ENCODE results near the gene SMIM1.
"Not testable (repeated sequence)": the region's sequence is repeated elsewhere in the genome, so short reads cannot be mapped to it uniquely, and the experiment has no call there.

SMIM1 gene

DNA sequence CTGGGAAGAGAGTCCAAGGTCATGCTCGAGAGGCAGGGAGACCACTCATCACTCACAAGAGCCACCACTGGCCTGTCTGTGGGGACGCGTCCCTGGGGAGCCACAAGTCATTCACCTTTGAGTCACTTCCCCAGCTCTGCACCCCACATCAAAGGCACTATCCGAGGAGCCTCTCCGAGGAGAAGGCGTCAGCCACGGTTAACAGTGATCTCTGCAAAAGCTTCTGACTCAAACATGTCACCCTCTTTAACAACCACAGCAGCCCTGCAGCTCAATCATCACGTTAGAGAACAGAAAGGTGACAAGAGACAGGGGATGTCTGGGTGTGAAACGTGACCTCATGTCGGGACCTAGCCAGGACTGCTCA, 14.8 kb downstream of the SMIM1 start:
- Mint-ChIP-seq H3K4me1 (ENCODE audit: low read depth) (peaks cover 18% of the 10 kb centered on the region), H3K36me3 (peaks cover 2% of the 10 kb centered on the region), H3K27me3 (no peaks in the 10 kb centered on the region), H3K9me3 (ENCODE audit: low read depth) (no peaks in the 10 kb centered on the region), H3K27ac (peak overlapping the region; percentile 28), H3K4me3 (no peak overlapping the region)

DNA sequence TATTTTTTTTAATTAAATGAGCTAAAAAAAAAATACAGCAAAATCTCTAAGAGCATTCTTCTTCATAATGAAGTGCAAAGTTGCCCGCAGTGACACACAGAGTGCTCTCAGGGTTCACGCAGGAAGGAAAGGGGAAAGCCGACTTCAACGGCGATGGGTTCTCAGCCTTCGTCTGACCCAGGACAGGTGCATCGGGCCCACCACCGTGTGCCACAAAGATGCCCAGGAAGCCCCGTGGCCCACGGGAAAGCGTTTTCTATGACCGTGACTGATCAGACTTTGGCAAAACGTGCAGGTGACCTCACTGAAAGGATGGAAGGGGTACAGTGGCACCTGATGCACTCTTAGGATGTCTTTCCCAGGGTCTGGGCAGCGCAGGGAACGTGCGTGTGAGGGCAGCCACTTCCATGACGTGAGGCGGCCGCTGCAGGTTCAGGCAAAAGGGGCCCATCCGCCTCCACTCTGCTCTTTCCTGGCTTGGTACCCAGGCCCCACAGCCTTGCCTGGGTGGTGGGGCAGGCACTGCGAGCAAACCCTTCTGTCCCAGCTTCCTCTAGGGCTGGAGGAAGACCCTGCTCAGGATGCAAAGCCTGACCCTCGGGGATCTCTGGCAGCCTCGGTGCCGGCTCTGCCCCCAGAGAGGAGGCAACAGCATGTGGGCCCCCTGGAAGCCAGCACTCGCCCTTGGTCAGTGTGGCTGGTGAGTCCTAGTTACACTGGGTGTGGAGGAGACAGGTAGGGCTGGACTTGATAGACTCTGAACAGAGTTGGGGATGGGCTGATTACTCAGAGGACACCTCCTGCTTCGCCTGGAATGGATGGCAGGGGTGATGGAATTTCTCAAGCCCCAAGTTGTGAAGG, 15.4 kb downstream of the SMIM1 start:
- Mint-ChIP-seq H3K36me3 (peaks cover 2% of the 10 kb centered on the region), H3K27ac (no peak overlapping the region), H3K9me3 (ENCODE audit: low read depth) (no peaks in the 10 kb centered on the region), H3K4me3 (no peak overlapping the region), H3K27me3 (no peaks in the 10 kb centered on the region), H3K4me1 (ENCODE audit: low read depth) (peaks cover 23% of the 10 kb centered on the region)

- no peak overlapping the region for H3K4me3 Mint-ChIP-seq
- no peaks in the 10 kb centered on the region for H3K9me3 Mint-ChIP-seq (ENCODE audit: low read depth)
- no peaks in the 10 kb centered on the region for H3K27me3 Mint-ChIP-seq
- H3K36me3 Mint-ChIP-seq, result peaks cover 2% of the 10 kb centered on the region
- H3K27ac Mint-ChIP-seq, result no peak overlapping the region
- peaks cover 32% of the 10 kb centered on the region for H3K4me1 Mint-ChIP-seq (ENCODE audit: low read depth)
Observed at GRCh38 chr1:3788756-3789420, 16.3 kb downstream of the SMIM1 start.

GRCh38 chr1:3789421-3790300, 17.1 kb downstream of the SMIM1 start:
- H3K4me3 Mint-ChIP-seq, result no peak overlapping the region
- no peak overlapping the region for H3K27ac Mint-ChIP-seq
- no peaks in the 10 kb centered on the region for H3K27me3 Mint-ChIP-seq
- no peaks in the 10 kb centered on the region for H3K9me3 Mint-ChIP-seq (ENCODE audit: low read depth)
- H3K4me1 Mint-ChIP-seq (ENCODE audit: low read depth), result peaks cover 38% of the 10 kb centered on the region
- H3K36me3 Mint-ChIP-seq, result peaks cover 2% of the 10 kb centered on the region

GRCh38 chr1:3790500-3790923, 18.0 kb downstream of the SMIM1 start:
- Mint-ChIP-seq H3K27ac (no peak overlapping the region), H3K27me3 (no peaks in the 10 kb centered on the region), H3K36me3 (peaks cover 2% of the 10 kb centered on the region), H3K4me1 (ENCODE audit: low read depth) (peaks cover 47% of the 10 kb centered on the region), H3K9me3 (ENCODE audit: low read depth) (no peaks in the 10 kb centered on the region), H3K4me3 (no peak overlapping the region)

GRCh38 chr1:3790952-3791351, 18.4 kb downstream of the SMIM1 start:
- Mint-ChIP-seq H3K27ac (no peak overlapping the region), H3K36me3 (peaks cover 2% of the 10 kb centered on the region), H3K4me3 (no peak overlapping the region), H3K27me3 (no peaks in the 10 kb centered on the region), H3K9me3 (ENCODE audit: low read depth) (no peaks in the 10 kb centered on the region), H3K4me1 (ENCODE audit: low read depth) (peaks cover 47% of the 10 kb centered on the region)

DNA sequence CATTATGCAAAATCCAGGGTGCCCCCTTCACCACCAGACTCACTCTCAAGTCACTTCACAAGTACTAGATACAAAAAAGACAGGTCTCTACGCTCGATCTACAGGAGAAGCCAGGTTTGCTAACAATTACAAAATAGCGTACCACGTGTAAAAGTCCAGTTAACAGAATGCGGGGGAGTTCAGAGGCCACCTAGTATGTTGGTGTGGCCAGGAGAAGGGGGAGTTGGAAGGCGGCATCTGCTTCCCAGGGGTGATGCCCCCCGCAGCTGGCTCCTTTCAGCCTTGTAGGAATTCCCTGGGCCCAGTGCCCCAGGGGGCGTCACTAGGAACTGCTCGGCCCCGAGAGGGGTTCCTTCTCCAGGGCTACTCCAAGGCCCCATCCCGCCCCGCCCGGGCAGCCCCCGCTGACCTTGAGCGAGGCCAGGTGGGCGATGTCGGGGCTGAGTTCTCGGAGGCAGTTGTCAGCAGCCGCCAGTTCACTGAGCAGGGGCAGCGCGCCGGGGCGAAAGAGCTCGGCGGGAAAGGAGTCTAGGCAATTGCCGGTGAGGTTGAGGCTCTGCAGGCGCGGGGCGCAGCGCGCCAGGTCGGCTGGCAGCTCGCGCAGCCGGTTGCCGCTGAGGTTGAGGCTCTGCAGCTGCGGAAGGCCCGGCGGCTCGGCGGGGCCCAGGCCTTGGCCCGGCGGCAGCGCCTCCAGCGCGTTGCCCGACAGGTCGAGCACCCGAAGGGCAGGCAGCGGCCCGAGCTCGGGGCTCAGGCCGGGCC, 23.1 kb downstream of the SMIM1 start:
- Mint-ChIP-seq H3K27me3 (peaks cover 5% of the 10 kb centered on the region), H3K4me3 (peak overlapping the region; percentile 96), H3K9me3 (ENCODE audit: low read depth) (no peaks in the 10 kb centered on the region), H3K27ac (peak overlapping the region; percentile 34), H3K36me3 (peaks cover 2% of the 10 kb centered on the region), H3K4me1 (ENCODE audit: low read depth) (peaks cover 42% of the 10 kb centered on the region)

DNA sequence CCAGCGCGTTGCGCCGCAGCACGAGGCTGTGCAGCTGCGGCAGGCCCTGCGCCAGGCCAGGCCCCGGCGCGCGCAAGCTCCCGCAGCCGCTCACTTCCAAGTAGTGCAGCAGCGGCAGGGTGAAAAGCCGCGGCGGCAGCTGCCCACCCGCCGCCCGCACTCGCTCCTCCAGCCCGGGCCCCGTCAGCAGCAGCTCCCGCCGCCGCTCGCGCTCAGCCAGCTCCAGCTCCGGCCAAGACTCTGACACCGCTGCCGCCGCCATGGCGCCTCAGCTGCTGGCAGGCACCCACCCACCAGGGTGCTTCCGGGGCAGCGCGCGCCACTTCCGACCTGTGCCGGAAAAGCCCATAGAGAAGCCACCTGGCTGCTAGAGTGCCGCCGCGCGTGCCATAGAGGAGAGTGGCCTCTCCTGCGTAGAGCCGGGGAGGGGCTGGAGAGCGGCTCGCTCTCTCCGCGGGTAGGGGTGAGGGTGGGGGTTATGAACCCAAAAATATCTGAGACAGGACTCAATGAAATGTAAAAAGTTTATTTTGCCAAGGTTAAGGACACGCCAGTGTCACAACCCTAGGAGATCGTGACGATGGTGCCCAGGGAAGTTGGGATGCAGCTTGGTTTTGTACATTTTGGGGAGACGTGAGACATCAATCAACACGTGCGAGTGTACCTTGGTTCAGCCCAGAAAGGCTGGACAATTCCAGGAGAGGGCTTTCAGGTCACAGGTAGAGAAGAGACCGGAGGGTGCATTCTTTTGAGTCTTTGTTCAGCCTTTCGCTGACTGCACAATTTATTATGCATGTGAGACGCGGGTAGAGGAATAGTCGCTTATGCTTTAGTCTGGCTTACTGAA, 23.9 kb downstream of the SMIM1 start, which contains the start of gene LRRC47:
Gene LRRC47, minus strand, starts transcription at position 284 of the 847 bp plus-strand sequence. Its CDS starts 22 bp downstream, at position 262.
- H3K4me1 Mint-ChIP-seq (ENCODE audit: low read depth), result peaks cover 45% of the 10 kb centered on the region

GRCh38 chr1:3799976-3800685, 27.6 kb downstream of the SMIM1 start:
- Mint-ChIP-seq H3K9me3 (ENCODE audit: low read depth) (no peaks in the 10 kb centered on the region), H3K4me1 (ENCODE audit: low read depth) (peaks cover 18% of the 10 kb centered on the region), H3K36me3 (peaks cover 2% of the 10 kb centered on the region), H3K27me3 (peaks cover 21% of the 10 kb centered on the region), H3K4me3 (peak overlapping the region; percentile 53), H3K27ac (no peak overlapping the region)

More for the DNA sequence above, 23.9 kb downstream of the SMIM1 start, which contains the start of gene LRRC47:
- peak within 1 kb of the TSS; percentile 96 for H3K4me3 Mint-ChIP-seq
- H3K27me3 Mint-ChIP-seq, result peaks cover 11% of the 10 kb centered on the region
- peak within 1 kb of the TSS; percentile 96 for H3K27ac Mint-ChIP-seq
- peaks cover 2% of the 10 kb centered on the region for H3K36me3 Mint-ChIP-seq
- no peaks in the 10 kb centered on the region for H3K9me3 Mint-ChIP-seq (ENCODE audit: low read depth)

DNA sequence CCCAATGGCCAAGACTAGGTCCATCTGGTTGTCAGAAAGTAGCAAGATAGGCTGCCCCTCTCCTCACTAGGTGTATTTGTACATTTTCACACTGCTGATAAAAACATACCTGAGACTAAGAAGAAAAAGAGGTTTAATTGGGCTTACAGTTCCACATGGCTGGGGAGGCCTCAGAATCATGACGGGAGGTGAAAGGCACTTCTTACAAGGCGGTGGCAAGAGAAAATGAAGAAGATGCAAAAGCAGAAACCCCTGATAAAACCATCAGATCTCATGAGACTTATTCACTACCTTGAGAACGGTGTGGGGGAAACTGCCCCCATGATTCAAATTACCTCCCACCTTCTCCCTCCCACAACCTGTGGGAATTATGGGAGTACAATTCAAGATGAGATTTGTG, 28.2 kb downstream of the SMIM1 start:
- H3K4me3 Mint-ChIP-seq; H3K9me3 Mint-ChIP-seq (ENCODE audit: low read depth); H3K36me3 Mint-ChIP-seq; H3K27ac Mint-ChIP-seq: not testable (repeated sequence)
- Mint-ChIP-seq H3K4me1 (ENCODE audit: low read depth) (peaks cover 14% of the 10 kb centered on the region), H3K27me3 (peaks cover 23% of the 10 kb centered on the region)

- no peaks in the 10 kb centered on the region for H3K36me3 Mint-ChIP-seq
- H3K4me3 Mint-ChIP-seq, result no peak overlapping the region
- peaks cover 5% of the 10 kb centered on the region for H3K4me1 Mint-ChIP-seq (ENCODE audit: low read depth)
- peaks cover 25% of the 10 kb centered on the region for H3K27me3 Mint-ChIP-seq
- no peaks in the 10 kb centered on the region for H3K9me3 Mint-ChIP-seq (ENCODE audit: low read depth)
- no peak overlapping the region for H3K27ac Mint-ChIP-seq
Observed at GRCh38 chr1:3803905-3804626, 31.5 kb downstream of the SMIM1 start.

DNA sequence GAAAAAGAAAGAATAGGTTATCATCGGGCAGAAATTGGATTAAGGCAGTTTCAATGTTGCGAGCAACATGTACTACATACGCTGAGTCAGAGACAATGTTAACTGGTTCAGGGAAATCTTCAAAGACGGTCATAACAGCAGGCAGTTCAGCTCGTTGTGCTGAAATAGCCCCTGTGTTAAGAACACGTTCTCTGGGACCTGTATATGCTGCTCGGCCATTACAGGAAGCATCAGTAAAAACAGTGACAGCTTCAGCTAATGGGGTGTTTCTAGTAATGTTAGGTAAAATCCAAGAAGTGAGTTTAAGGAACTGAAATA, 32.0 kb downstream of the SMIM1 start:
- not testable (repeated sequence) for H3K4me3 Mint-ChIP-seq; H3K9me3 Mint-ChIP-seq (ENCODE audit: low read depth); H3K27ac Mint-ChIP-seq; H3K36me3 Mint-ChIP-seq; H3K4me1 Mint-ChIP-seq (ENCODE audit: low read depth)
- peaks cover 25% of the 10 kb centered on the region for H3K27me3 Mint-ChIP-seq

GRCh38 chr1:3805038-3805437, 32.5 kb downstream of the SMIM1 start:
- peaks cover 22% of the 10 kb centered on the region for H3K27me3 Mint-ChIP-seq
- peaks cover 5% of the 10 kb centered on the region for H3K4me1 Mint-ChIP-seq (ENCODE audit: low read depth)
- no peak overlapping the region for H3K27ac Mint-ChIP-seq
- no peaks in the 10 kb centered on the region for H3K36me3 Mint-ChIP-seq
- no peaks in the 10 kb centered on the region for H3K9me3 Mint-ChIP-seq (ENCODE audit: low read depth)
- no peak overlapping the region for H3K4me3 Mint-ChIP-seq
